Measurements from ENCODE around the gene TMEM196. TPM values are rescaled to one million over a fixed set of nuclear protein-coding genes. Genes with fewer than 3 reads are reported as not detected.

Gene TMEM196
- total RNA-seq, 4 donors from 2014 or later: 0.12 to 0.82 TPM; not detected in 2

DNA sequence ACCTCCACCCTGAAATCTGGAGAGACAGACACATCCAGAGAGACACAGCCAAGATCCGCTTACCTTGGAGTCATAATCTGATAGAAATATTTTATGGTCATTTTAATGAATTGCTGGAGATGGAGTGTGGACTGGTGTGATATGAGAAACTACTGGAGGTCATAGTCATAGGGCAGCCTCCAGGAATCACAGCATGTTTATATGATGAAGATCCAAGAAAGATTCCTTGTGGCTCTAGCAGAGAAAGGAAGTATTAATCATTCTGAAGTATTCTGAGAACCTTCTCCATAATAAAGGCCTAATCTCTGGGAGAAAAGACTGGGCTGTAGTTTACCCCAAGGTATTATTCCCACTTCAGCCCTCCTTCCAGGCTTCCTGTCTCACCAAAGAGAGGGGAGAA is 102.6 kb downstream of the TMEM196 start:
- DNase-seq (ENCODE audit: low spot score) (no peak), ATAC-seq (ENCODE audit: low FRiP score) (no peak)
- TF ChIP-seq, protein P1, sequence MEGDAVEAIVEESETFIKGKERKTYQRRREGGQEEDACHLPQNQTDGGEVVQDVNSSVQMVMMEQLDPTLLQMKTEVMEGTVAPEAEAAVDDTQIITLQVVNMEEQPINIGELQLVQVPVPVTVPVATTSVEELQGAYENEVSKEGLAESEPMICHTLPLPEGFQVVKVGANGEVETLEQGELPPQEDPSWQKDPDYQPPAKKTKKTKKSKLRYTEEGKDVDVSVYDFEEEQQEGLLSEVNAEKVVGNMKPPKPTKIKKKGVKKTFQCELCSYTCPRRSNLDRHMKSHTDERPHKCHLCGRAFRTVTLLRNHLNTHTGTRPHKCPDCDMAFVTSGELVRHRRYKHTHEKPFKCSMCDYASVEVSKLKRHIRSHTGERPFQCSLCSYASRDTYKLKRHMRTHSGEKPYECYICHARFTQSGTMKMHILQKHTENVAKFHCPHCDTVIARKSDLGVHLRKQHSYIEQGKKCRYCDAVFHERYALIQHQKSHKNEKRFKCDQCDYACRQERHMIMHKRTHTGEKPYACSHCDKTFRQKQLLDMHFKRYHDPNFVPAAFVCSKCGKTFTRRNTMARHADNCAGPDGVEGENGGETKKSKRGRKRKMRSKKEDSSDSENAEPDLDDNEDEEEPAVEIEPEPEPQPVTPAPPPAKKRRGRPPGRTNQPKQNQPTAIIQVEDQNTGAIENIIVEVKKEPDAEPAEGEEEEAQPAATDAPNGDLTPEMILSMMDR (IDR thresholded peaks at IDR 0.05): no peak

Small RNAs within 50 kb of the gene (small RNA-seq; reads per million reads assigned to genes)
- not detected for gene MIR3146

Other genes starting within 250 kb of the TMEM196 start
- gene POLR1F, start 64.6 kb downstream of the TMEM196 start, total RNA-seq: 10 to 100 TPM in 3 of 4 donors, 1 to 10 TPM in 1; 9.6 to 28.5 (median 11.9) TPM

Measured in omental fat pad (tissue), 4 donors.